HepG2 (cell line): ENCODE results near the gene STX4. TPM values are rescaled to one million over a fixed set of nuclear protein-coding genes. Genes with fewer than 3 reads are reported as not detected.

Experiments used
- ARID3A ChIP-seq: IDR thresholded peaks from 2 replicates; pipeline ENCODE4 v1.6.1; 2012; ENCODE audit warnings: low read depth, low read length, improper control_type of control experiment
- ARID4A ChIP-seq: sonication (generic); formaldehyde crosslinking; IDR thresholded peaks from 2 replicates; pipeline ENCODE4 v1.5.0; 2020; ENCODE audit warnings: mild to moderate bottlenecking, missing genetic modification reagents, borderline replicate concordance
- ATAD3A ChIP-seq: sonication (generic); formaldehyde crosslinking; IDR thresholded peaks from 2 replicates; pipeline ENCODE4 v1.4.0; 2020; ENCODE audit warnings: missing genetic modification reagents
- ATF2 ChIP-seq: sonication (generic); formaldehyde crosslinking; IDR thresholded peaks from 2 replicates; pipeline ENCODE4 v1.4.0; 2020; ENCODE audit warnings: missing genetic modification reagents
- ATRX ChIP-seq: sonication (generic); formaldehyde crosslinking; IDR thresholded peaks from 2 replicates; pipeline ENCODE4 v1.4.0; 2020; ENCODE audit warnings: missing genetic modification reagents, borderline replicate concordance
- FOXA1 ChIP-seq, 2 experiments: fragments of 450-650 bp in 1 of 2; sonication (generic) in 1 of 2; formaldehyde crosslinking in 1 of 2; IDR thresholded peaks; 2 replicates each; pipeline versions ENCODE4 v1.4.0 to v1.6.1; 2016 to 2020; ENCODE audit warnings: missing genetic modification reagents in 1 of 2
- IRF2 ChIP-seq: IDR thresholded peaks from 2 replicates; pipeline ENCODE4 v1.6.1; 2018; ENCODE audit warnings: missing genetic modification reagents, missing compliant biosample characterization
- RNF2 ChIP-seq: fragments of 450-650 bp; conservative IDR thresholded peaks from 2 replicates; pipeline ENCODE4 v1.6.1; 2016; ENCODE audit warnings: low read depth
- SETDB1 ChIP-seq: sonication (generic); formaldehyde crosslinking; IDR thresholded peaks from 2 replicates; pipeline ENCODE4 v1.5.1; 2020; ENCODE audit warnings: missing genetic modification reagents, mild to moderate bottlenecking, borderline replicate concordance
- SNAPC2 ChIP-seq: sonication (generic); formaldehyde crosslinking; IDR thresholded peaks from 2 replicates; pipeline ENCODE4 v1.8.1; 2022; ENCODE audit warnings: mild to moderate bottlenecking, missing genetic modification reagents
- SOX6 ChIP-seq, 2 experiments: fragments of 450-650 bp in 1 of 2; sonication (generic) in 1 of 2; formaldehyde crosslinking in 1 of 2; IDR thresholded peaks; 2 replicates each; pipeline versions ENCODE4 v1.4.0 to v1.6.1; 2017 to 2020; ENCODE audit warnings: antibody characterized with exemption in 1 of 2, mild to moderate bottlenecking in 1 of 2, missing genetic modification reagents in 1 of 2
- WIZ ChIP-seq: sonication (generic); formaldehyde crosslinking; IDR thresholded peaks from 2 replicates; pipeline ENCODE4 v1.5.1; 2020; ENCODE audit warnings: mild to moderate bottlenecking, missing genetic modification reagents
- ZBTB44 ChIP-seq: sonication (generic); formaldehyde crosslinking; IDR thresholded peaks from 2 replicates; pipeline ENCODE4 v1.4.0; 2020; ENCODE audit warnings: missing genetic modification reagents
- ZNF10 ChIP-seq: sonication (generic); formaldehyde crosslinking; IDR thresholded peaks from 2 replicates; pipeline ENCODE4 v1.4.0; 2020; ENCODE audit warnings: mild to moderate bottlenecking, low read depth, missing genetic modification reagents, borderline replicate concordance
- ZNF124 ChIP-seq: sonication (generic); formaldehyde crosslinking; IDR thresholded peaks from 2 replicates; pipeline ENCODE4 v1.4.0; 2020; ENCODE audit warnings: missing genetic modification reagents
- ZNF468 ChIP-seq: sonication (generic); formaldehyde crosslinking; IDR thresholded peaks from 2 replicates; pipeline ENCODE4 v1.8.0; 2022; ENCODE audit warnings: mild to moderate bottlenecking, moderate library complexity, missing genetic modification reagents
- ZNF496 ChIP-seq: sonication (generic); formaldehyde crosslinking; IDR thresholded peaks from 2 replicates; pipeline ENCODE4 v1.8.1; 2023; ENCODE audit warnings: mild to moderate bottlenecking, moderate library complexity, missing genetic modification reagents; ENCODE audit not compliant: insufficient replicate concordance
- ZNF615 ChIP-seq: sonication (generic); formaldehyde crosslinking; IDR thresholded peaks from 2 replicates; pipeline ENCODE4 v1.5.0; 2020; ENCODE audit warnings: mild to moderate bottlenecking, missing genetic modification reagents, borderline replicate concordance
- ZNF616 ChIP-seq: sonication (generic); formaldehyde crosslinking; IDR thresholded peaks from 2 replicates; pipeline ENCODE4 v1.5.0; 2020; ENCODE audit warnings: low read depth, mild to moderate bottlenecking, missing genetic modification reagents
- polyA plus RNA-seq, 8 experiments: library from polyadenylated mRNA; depleted of rRNA in 3 of 8; stranded (reverse) in 7 of 8; unstranded in 1 of 8; fragments of >200 nt; fragmentation: Illumina TruSeq in 4 of 8; extraction: Trizol in 4 of 8; gene quantifications; 2 replicates each; pipeline versions ENCODE4 v1.2.1 to v1.2.3, GENCODE V29; 2011 to 2016; ENCODE audit warnings: low read depth in 4 of 8, missing spikeins in 1 of 8, mixed read lengths in 1 of 8; ENCODE audit not compliant: insufficient read depth in 1 of 8
- total RNA-seq, 5 experiments: library from RNA; depleted of rRNA; stranded (reverse); fragments of >200 nt; fragmentation: Illumina TruSeq; extraction: Trizol; gene quantifications; 2 replicates each; pipeline ENCODE4 v1.2.3, GENCODE V29; 2016; ENCODE audit warnings: low read depth in 1 of 5

Gene STX4
- total and polyA plus RNA-seq, 2 of the 13 experiments (the other 11 are each of a cell fraction or from before 2014, with no cell fraction given): 29.2 to 34.6 TPM

GRCh38 chr16:30985401-30986128 is 47.8 kb upstream of the STX4 start (continued):
- TF ChIP-seq ZNF616 (CRISPR knock-in tag) (peak; percentile 65; the same call in 1 of the 2 replicates), ARID4A (peak; percentile 62; the same call in 1 of the 2 replicates), WIZ (peak; percentile 72; the same call in 1 of the 2 replicates), ZBTB44 (CRISPR knock-in tag) (no peak; the same call in 1 of the 2 replicates), ZNF10 (no peak), ZNF468 (CRISPR knock-in tag) (no peak), SOX6 (IDR thresholded peaks at IDR 0.05) (no peak), SOX6 (CRISPR knock-in tag; IDR thresholded peaks at IDR 0.05) (no peak; the same call in 1 of the 2 replicates), ATAD3A (CRISPR knock-in tag) (no peak), ZNF496 (CRISPR knock-in tag) (no peak), SNAPC2 (CRISPR knock-in tag) (peak; percentile 73; the same call in 1 of the 2 replicates), ZNF124 (peak; percentile 20; the same call in 1 of the 2 replicates), ZNF615 (CRISPR knock-in tag) (no peak), ARID3A (no peak), ATF2 (CRISPR knock-in tag) (peak; percentile 30; the same call in 1 of the 2 replicates), RNF2 (peak; percentile 51; the same call in 1 of the 2 replicates), SETDB1 (CRISPR knock-in tag) (no peak), IRF2 (CRISPR knock-in tag) (peak; percentile 11), FOXA1 (IDR thresholded peaks at IDR 0.05) (no peak), FOXA1 (CRISPR knock-in tag; IDR thresholded peaks at IDR 0.05) (peak; percentile 38), ATRX (CRISPR knock-in tag) (no peak)
